OCI-LY1 (cell line): ENCODE measurements around the gene INHA.

Source experiments
- H2AFZ ChIP-seq: fragments of 200-600 bp; sonication (generic), shearing (Covaris generic); 2 replicates; pipeline ENCODE4 v1.6.0; 2014; ENCODE audit warnings: antibody characterized with exemption, mild to moderate bottlenecking, low read length
- H3F3A ChIP-seq: fragments of 200-600 bp; sonication (generic), shearing (Covaris generic); 2 replicates; pipeline ENCODE4 v1.6.0; 2014; ENCODE audit warnings: mild to moderate bottlenecking, antibody characterized with exemption, low read length, moderate library complexity; ENCODE audit not compliant: insufficient read depth
- H3K27ac ChIP-seq: fragments of 200-600 bp; sonication (generic); 2 replicates; pipeline ENCODE4 v1.5.1; 2014; ENCODE audit warnings: low read length, mixed run types, mild to moderate bottlenecking, low read depth; ENCODE audit not compliant: poor library complexity, severe bottlenecking
- H3K27me3 ChIP-seq: fragments of 200-600 bp; sonication (generic); 2 replicates; pipeline ENCODE4 v1.6.0; 2014; ENCODE audit warnings: antibody characterized with exemption, mild to moderate bottlenecking, low read length, moderate library complexity; ENCODE audit not compliant: insufficient read depth
- H3K36me3 ChIP-seq: fragments of 200-600 bp; sonication (generic); 2 replicates; pipeline ENCODE4 v1.6.1; 2014; ENCODE audit warnings: mild to moderate bottlenecking, antibody characterized with exemption, low read length, moderate library complexity, mixed read lengths; ENCODE audit not compliant: insufficient read depth
- H3K4me1 ChIP-seq: fragments of 200-600 bp; sonication (generic); 2 replicates; pipeline ENCODE4 v1.5.1; 2014; ENCODE audit warnings: mild to moderate bottlenecking, low read length, moderate library complexity; ENCODE audit not compliant: insufficient read depth, severe bottlenecking
- H3K4me2 ChIP-seq: fragments of 200-600 bp; sonication (generic), shearing (Covaris generic); 2 replicates; pipeline ENCODE4 v1.6.1; 2014; ENCODE audit warnings: low read length
- H3K4me3 ChIP-seq: fragments of 200-600 bp; sonication (generic); 2 replicates; pipeline ENCODE4 v1.5.1; 2014; ENCODE audit warnings: low read length, low read depth, mild to moderate bottlenecking, mixed read lengths; ENCODE audit not compliant: poor library complexity, severe bottlenecking
- H3K79me2 ChIP-seq: fragments of 200-600 bp; shearing (Covaris generic); 2 replicates; pipeline ENCODE4 v1.6.1; 2016; ENCODE audit warnings: mixed run types, low read length, mixed read lengths; ENCODE audit not compliant: insufficient read depth
- H3K9ac ChIP-seq: fragments of 200-600 bp; sonication (generic), shearing (Covaris generic); 2 replicates; pipeline ENCODE4 v1.6.1; 2014; ENCODE audit warnings: mild to moderate bottlenecking, low read length, mixed read lengths
- H3K9me2 ChIP-seq: fragments of 200-600 bp; sonication (generic), shearing (Covaris generic); 2 replicates; pipeline ENCODE4 v1.6.1; 2014; ENCODE audit warnings: low read depth, mild to moderate bottlenecking, low read length, mixed read lengths
- H3K9me3 ChIP-seq: fragments of 200-600 bp; shearing (Covaris generic); 2 replicates; pipeline ENCODE4 v1.6.1; 2014; ENCODE audit warnings: low read length, mixed read lengths
- H4K20me1 ChIP-seq: fragments of 200-600 bp; sonication (generic), shearing (Covaris generic); 2 replicates; pipeline ENCODE4 v1.6.0; 2016; ENCODE audit warnings: mild to moderate bottlenecking, low read length; ENCODE audit not compliant: insufficient read depth
- CTCF ChIP-seq: fragments of 200-600 bp; sonication (generic), shearing (Covaris generic); IDR thresholded peaks from 2 replicates; pipeline ENCODE4 v1.5.1; 2017; ENCODE audit warnings: mild to moderate bottlenecking, antibody characterized with exemption, low read length, moderate library complexity, mixed read lengths
- EZH2 ChIP-seq: fragments of 200-600 bp; sonication (generic), shearing (Covaris generic); IDR thresholded peaks from 2 replicates; pipeline ENCODE4 v1.8.0; 2017; ENCODE audit warnings: borderline replicate concordance, mixed run types, mild to moderate bottlenecking, antibody characterized with exemption, low read length, moderate library complexity, mixed read lengths

Gene INHA

GRCh38 chr2:219570194-219570923, 1.8 kb upstream of the INHA start:
- Histone ChIP-seq H4K20me1 (no peaks in the 10 kb centered on the region), H2AFZ (no peak overlapping the region), H3K36me3 (no peaks in the 10 kb centered on the region), H3K9me2 (no peaks in the 10 kb centered on the region), H3K27me3 (no peaks in the 10 kb centered on the region), H3K9ac (no peak overlapping the region), H3K4me1 (no peaks in the 10 kb centered on the region), H3K27ac (no peak overlapping the region), H3K4me3 (no peak overlapping the region), H3F3A (no peaks in the 10 kb centered on the region), H3K4me2 (no peak overlapping the region), H3K9me3 (no peaks in the 10 kb centered on the region), H3K79me2 (no peaks in the 10 kb centered on the region)
- TF ChIP-seq CTCF (no peak), EZH2 (no peak)

GRCh38 chr2:219570924-219571310, 1.2 kb upstream of the INHA start:
- H2AFZ ChIP-seq = no peak overlapping the region
- H3K4me1 ChIP-seq = no peaks in the 10 kb centered on the region
- no peaks in the 10 kb centered on the region for H3K36me3 ChIP-seq
- no peaks in the 10 kb centered on the region for H3K27me3 ChIP-seq
- no peak overlapping the region for H3K4me2 ChIP-seq
- no peak overlapping the region for H3K27ac ChIP-seq
- H3K79me2 ChIP-seq = no peaks in the 10 kb centered on the region
- no peak overlapping the region for H3K4me3 ChIP-seq
- no peak overlapping the region for H3K9ac ChIP-seq
- H4K20me1 ChIP-seq = no peaks in the 10 kb centered on the region
- TF ChIP-seq EZH2 = no peak
- no peaks in the 10 kb centered on the region for H3K9me3 ChIP-seq
- H3K9me2 ChIP-seq = no peaks in the 10 kb centered on the region
- H3F3A ChIP-seq = no peaks in the 10 kb centered on the region

- H3K79me2 ChIP-seq = no peaks in the 10 kb centered on the region
- H3K4me3 ChIP-seq = no peak within 1 kb of the TSS
- no peaks in the 10 kb centered on the region for H3F3A ChIP-seq
- TF ChIP-seq CTCF = no peak
- no peak for TF ChIP-seq EZH2
- H3K9ac ChIP-seq = no peak within 1 kb of the TSS
- no peaks in the 10 kb centered on the region for H3K9me3 ChIP-seq
- H4K20me1 ChIP-seq = no peaks in the 10 kb centered on the region
- no peaks in the 10 kb centered on the region for H3K36me3 ChIP-seq
- no peak within 1 kb of the TSS for H2AFZ ChIP-seq
- H3K27me3 ChIP-seq = no peaks in the 10 kb centered on the region
- no peak within 1 kb of the TSS for H3K4me2 ChIP-seq
- no peak within 1 kb of the TSS for H3K27ac ChIP-seq
- no peaks in the 10 kb centered on the region for H3K9me2 ChIP-seq
- H3K4me1 ChIP-seq = no peaks in the 10 kb centered on the region
Measured at GRCh38 chr2:219571311-219572236, 536 bp upstream of the INHA start, which contains the start of gene OBSL1. OBSL1 (minus strand) TSS chr2:219571539; CDS start chr2:219571232, 307 bp downstream.
